Measurements from ENCODE around the gene SDHAF3.
"Not testable (repeated sequence)": the region's sequence is repeated elsewhere in the genome, so short reads cannot be mapped to it uniquely, and the experiment has no call there.

Gene SDHAF3

DNA sequence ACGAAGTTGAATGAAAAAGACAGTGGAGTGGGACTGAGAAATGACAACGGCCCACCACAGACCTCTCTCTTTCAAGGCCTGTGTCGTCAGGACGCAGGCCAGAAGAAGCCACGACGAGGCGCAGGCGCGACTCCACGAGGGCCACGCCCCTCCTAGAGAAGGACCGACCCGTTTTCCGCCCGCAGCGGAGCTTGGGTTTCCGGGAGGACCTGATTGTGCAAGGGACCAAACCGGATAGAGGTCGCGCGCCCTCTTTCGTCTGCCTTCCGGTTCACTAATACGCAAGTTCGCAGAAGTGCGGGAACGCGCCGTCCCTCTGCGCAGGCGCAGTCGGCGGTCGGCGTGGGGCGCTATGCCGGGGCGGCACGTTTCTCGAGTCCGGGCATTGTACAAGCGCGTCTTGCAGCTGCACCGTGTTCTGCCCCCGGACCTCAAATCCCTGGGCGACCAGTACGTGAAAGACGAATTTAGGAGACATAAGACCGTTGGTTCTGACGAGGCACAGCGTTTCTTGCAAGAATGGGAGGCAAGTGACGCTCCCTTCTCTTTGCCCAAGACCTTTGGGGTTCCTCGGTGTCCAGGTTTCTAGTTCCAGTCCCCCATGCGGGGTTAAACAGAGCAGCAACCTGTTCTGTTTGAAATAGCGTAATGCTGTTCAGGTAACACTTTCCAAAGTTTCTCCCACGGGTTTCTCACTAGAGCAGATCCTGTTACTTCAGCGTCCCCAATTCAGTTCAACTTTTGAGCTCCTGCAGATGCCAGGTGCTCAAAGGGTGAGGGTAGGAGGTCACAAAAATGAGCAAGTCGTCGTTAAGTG, at the start of gene SDHAF3:
Gene SDHAF3, plus strand, starts transcription at position 327 of the 817 bp plus-strand sequence. Its CDS starts 26 bp downstream, at position 353.
- DNase-seq (ENCODE audit: low read depth in 2 of 2) = peak; percentile 96

GRCh38 chr7:97072025-97072424, 45.5 kb upstream of the SDHAF3 start:
- DNase-seq (ENCODE audit: low read depth in 2 of 2) = not testable (repeated sequence)

GRCh38 chr7:97075928-97076327, 41.6 kb upstream of the SDHAF3 start:
- DNase-seq (ENCODE audit: low read depth in 2 of 2) = no peak

DNA sequence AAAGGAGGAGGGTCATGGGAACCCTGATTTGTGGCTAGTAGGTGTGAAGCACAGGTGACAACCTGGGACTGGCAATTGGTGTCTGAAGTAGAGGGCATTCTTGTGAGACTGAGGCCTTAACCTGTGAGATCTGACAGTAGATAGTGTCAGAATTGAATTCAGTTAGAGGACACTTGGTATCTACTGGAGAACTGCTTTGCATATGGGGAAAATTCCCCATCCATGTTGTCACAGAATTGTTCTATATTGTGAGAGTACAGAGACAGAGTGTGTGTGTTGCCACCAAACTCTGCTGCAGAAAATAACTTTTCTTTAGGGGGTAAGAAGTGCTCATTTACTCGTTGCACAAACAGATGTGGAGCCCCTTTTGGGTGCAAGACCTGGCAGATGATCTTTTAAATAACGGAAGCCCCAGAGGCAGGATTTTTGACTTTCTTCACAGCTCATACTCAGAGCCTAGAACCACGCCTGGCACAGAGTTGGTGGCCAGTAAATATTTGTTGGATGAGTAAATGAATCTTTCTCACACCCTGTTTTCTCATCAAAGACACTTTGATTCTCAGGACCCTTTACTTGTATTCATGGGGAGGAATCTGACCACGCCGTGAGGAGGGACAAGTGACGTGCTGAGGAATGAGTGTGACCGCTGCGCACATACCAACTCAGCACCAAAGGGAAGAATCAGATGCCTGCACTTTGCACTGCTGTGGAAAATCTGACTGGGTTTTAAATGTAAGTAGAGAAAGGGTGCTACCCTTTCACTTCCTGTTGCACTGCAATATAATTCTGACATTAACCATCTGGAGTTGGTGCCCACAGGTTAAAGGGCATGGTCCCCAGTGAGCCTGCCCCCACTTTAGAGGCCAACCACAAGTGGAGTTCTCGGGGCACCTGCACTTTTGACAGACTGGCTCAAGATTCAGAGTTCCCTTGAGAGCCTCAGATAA, 39.2 kb upstream of the SDHAF3 start:
- no peak for DNase-seq (ENCODE audit: low read depth in 2 of 2)

DNA sequence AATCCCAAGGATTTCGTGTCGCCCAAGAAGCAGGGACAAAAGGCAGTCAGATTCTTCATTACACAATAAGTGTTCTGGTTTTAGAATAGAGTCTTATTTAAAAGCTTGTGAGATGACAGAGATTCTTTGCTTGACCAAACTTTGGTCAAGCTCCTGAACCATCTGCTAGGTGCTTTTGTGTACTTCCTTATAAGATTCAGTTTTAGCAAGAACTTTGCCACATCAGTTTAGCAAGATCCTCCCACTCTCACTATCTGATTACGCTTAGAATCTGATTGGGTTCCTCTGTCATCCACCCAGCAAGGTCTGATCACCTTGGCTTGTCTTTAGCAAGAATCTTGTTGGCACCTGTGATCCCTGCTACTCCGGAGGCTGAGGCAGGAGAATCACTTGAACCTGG, 38.2 kb upstream of the SDHAF3 start:
- DNase-seq (ENCODE audit: low read depth in 2 of 2) = no peak

GRCh38 chr7:97081521-97082300, 35.8 kb upstream of the SDHAF3 start:
- no peak for DNase-seq (ENCODE audit: low read depth in 2 of 2)

GRCh38 chr7:97088364-97088763, 29.1 kb upstream of the SDHAF3 start:
- DNase-seq (ENCODE audit: low read depth in 2 of 2) = no peak

DNA sequence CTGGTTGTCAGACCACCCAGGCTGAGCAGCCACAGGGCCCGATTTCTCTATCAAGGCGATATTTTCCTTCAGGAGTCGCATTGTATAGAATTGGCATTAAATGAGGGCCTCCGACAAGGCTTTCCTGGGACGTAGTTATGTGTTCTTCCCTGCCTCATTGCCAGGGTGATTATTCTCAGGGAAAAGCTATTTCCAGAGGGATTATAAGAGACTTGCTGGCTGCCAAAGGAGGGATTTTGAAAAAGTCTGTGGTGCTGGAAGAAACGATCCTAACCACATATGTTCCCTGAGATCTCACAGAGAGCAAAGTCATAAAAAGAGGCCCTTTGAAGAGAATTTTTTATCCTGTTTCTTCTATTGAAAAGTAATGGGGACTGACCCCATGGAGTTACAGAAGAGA, 27.7 kb upstream of the SDHAF3 start:
- DNase-seq (ENCODE audit: low read depth in 2 of 2) = no peak

DNA sequence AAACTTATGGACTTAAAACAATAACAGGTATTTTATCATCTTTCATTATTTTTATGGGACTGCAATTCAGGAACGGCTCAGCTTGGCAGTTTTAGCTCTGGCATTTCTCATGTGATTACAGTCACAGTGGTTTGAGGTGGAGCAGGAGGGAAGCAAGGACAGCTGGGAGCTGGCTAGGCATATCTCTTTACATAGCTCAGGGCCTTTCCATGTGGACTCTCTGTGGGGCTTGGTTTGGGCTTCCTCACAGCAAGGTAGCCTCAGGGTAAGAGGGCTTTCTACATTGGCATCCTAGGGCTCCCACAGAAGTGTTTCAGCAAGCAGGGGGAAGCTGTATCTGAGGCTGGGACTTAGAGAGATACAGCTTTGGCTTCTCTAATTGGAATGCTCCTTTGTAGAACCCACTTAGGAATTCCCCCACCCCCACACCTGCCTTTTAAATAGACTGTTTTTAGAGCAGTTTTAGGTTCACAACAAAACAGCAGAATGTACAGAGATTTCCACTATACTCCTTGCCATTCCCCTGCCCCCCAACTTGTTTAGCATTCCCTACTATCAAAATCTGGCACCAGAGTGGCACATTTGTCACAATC, 26.6 kb upstream of the SDHAF3 start:
- no peak for DNase-seq (ENCODE audit: low read depth in 2 of 2)

GRCh38 chr7:97094284-97094930, 23.1 kb upstream of the SDHAF3 start:
- DNase-seq (ENCODE audit: low read depth in 2 of 2) = no peak

- no peak for DNase-seq (ENCODE audit: low read depth in 2 of 2)
These were observed 21.5 kb upstream of the SDHAF3 start for GRCh38 chr7:97096037-97096436.

DNA sequence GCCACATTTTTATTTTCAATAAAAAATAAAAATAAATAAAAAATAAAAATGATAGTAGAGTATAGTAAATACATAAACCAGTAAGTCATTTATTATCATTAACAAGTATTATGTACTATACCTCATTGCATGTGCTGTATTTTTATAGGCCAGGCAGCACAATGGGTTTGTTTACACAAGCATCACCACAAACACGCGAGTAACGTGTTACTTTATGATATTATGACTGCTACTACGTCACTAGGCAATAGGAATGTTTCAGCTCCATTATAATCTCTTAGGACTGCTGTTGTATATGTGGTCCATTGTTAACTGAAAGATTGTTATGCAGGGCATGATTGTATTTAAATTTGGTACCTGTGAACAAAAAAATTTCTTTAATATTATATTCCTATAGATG, 20.8 kb upstream of the SDHAF3 start:
- no peak for DNase-seq (ENCODE audit: low read depth in 2 of 2)

DNA sequence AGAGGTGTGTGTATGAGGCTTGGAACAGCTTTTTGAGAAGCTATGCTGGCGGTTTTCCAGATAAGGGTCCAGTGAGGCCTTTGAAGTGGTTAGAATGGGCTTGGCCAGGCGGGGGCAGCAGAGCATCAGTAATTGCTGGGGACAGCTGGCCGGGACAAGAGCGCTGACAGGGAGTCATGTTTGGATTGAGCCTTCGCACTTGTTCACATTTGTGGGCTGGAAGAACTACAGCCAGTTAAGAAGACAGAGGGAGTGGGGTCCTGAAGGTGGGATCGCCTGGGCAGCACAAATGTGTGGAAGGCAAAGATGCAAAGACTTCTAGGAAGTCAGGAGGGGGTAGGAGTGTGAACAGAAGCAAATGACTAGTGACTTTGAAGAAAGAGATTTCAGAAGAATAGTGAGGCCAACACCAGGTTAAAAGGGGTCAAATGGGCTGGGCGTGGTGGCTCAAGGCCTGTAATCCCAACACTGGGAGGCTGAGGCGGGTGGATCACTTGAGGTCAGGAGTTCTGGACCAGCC, 12.7 kb upstream of the SDHAF3 start:
- peak in 1 of 2 experiments; percentile 7 for DNase-seq (ENCODE audit: low read depth in 2 of 2)

DNA sequence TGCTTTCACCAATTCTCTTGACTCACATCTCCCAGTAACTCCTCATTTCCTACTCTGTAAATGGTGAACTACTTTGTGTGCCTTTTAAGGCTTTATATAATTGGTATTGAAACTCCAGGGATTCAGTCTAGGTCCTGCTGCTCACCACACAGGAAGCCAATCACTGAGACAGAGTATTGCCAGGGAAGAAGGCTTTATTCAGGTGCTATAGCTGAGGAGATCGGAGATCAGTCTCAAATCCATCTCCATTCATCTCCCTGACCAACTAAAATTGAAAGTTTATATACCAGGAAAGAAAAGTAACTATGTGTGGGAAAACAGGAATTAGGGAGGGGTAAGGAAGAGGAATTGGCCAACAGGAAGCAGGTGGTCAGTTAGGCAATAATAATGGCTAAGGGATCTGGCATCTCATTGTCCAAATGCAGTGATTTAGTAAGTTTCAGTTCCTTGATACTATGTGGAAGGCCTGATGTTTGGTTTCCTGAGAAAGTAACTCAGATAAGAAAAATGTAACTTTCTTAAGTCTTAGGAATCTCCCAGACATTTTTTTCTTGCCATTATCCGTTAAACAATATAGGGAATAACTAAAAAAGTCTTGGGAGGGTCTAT, 10.2 kb upstream of the SDHAF3 start:
- DNase-seq (ENCODE audit: low read depth in 2 of 2) = no peak

GRCh38 chr7:97116308-97116707, 1.2 kb upstream of the SDHAF3 start:
- no peak for DNase-seq (ENCODE audit: low read depth in 2 of 2)

- DNase-seq (ENCODE audit: low read depth in 2 of 2) = no peak
These were observed 495 bp upstream of the SDHAF3 start for GRCh38 chr7:97117035-97117371.

- no peak for DNase-seq (ENCODE audit: low read depth in 2 of 2)
These were observed 914 bp downstream of the SDHAF3 start for GRCh38 chr7:97118306-97118917.

- no peak for DNase-seq (ENCODE audit: low read depth in 2 of 2)
These were observed 2.2 kb downstream of the SDHAF3 start for GRCh38 chr7:97119747-97120146.

GRCh38 chr7:97120713-97121457, 3.4 kb downstream of the SDHAF3 start:
- DNase-seq (ENCODE audit: low read depth in 2 of 2) = no peak
